B cell (primary cell): Measurements from ENCODE around the gene RAB22A.

Source experiments
- EZH2 ChIP-seq: IDR thresholded peaks from 2 replicates; pipeline ENCODE4 v1.6.1; 2012; ENCODE audit warnings: borderline replicate concordance, low read depth, mild to moderate bottlenecking, moderate library complexity, low read length; ENCODE audit not compliant: insufficient read depth, poor library complexity, severe bottlenecking
- TF ChIP-seq, protein P1 (sequence below): fragments of 200-600 bp; IDR thresholded peaks from one replicate; pipeline ENCODE4 v1.8.0; 2022; ENCODE audit warnings: antibody characterized with exemption, mild to moderate bottlenecking

DNA sequence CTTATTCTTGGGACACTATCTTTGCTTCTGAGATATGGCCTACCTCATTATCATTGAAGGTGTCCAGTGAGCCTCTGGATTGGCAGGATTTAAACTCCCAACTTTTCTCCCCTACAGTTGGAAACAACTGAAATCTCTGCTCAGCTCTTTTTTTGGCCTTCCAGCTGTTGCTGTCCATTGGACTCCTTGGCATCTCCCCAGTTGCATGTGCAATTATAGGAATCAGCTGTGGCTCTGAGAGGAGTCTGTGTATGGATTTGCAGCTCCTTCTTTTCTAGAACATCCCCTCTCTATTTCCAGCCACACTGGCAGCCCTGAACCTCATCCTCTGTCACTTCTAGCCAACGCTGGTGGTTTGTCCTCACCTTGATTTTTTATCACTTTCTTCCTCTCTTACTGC, 21.2 kb downstream of the RAB22A start:
- TF ChIP-seq, protein P1, sequence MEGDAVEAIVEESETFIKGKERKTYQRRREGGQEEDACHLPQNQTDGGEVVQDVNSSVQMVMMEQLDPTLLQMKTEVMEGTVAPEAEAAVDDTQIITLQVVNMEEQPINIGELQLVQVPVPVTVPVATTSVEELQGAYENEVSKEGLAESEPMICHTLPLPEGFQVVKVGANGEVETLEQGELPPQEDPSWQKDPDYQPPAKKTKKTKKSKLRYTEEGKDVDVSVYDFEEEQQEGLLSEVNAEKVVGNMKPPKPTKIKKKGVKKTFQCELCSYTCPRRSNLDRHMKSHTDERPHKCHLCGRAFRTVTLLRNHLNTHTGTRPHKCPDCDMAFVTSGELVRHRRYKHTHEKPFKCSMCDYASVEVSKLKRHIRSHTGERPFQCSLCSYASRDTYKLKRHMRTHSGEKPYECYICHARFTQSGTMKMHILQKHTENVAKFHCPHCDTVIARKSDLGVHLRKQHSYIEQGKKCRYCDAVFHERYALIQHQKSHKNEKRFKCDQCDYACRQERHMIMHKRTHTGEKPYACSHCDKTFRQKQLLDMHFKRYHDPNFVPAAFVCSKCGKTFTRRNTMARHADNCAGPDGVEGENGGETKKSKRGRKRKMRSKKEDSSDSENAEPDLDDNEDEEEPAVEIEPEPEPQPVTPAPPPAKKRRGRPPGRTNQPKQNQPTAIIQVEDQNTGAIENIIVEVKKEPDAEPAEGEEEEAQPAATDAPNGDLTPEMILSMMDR, result no peak
- no peak for TF ChIP-seq EZH2
